IPS-18c (cell line): ENCODE results near the gene TTYH1.
"Not testable (repeated sequence)": the region's sequence is repeated elsewhere in the genome, so short reads cannot be mapped to it uniquely, and the experiment has no call there.

Experiments used
- H3K4me3 ChIP-seq: 2 replicates; pipeline ENCODE4 v1.7.0; 2013; ENCODE audit warnings: low read depth, mild to moderate bottlenecking, low read length, moderate library complexity; ENCODE audit not compliant: insufficient read depth
- H3K9me3 ChIP-seq: one replicate; pipeline ENCODE4 v1.6.1; 2013; ENCODE audit warnings: mild to moderate bottlenecking, low read length, moderate library complexity; ENCODE audit not compliant: control insufficient read depth, insufficient read depth

TTYH1 gene

DNA sequence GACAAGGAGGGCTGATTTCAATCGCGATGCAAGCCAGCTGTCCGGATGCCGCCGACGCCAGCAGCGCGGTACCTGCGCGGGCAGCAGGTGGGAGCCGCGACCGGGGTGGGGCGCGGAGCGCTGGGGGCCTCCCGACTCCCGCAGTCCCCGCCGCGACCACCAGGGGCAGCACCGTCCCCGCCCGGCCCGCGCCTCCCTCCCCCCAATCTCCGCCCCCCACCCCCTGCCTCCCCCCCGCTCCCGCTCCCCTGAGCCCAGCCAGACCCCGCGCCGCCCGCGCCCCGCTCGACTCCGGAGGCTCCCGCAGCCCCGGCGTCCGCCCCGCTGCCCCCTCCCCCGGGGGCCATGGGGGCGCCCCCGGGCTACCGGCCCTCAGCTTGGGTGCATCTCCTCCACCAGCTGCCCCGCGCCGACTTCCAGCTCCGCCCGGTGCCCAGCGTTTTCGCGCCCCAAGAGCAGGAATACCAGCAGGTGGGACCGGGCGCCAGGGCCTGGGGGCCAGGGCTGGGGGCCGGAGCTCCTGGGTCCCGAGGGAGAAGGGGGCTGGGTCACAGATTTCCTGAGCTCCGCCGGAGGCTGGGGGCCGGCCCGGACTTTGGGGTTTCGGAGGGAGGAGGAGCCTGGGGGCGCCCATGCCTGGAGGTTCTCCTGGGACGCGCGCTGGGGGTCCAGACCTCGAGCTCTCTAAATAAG, at the start of gene TTYH1:
Gene TTYH1, plus strand, starts transcription at position 257 of the 693 bp plus-strand sequence. Its CDS starts 89 bp downstream, at position 346.
- peak within 1 kb of the TSS; percentile 79 for H3K4me3 ChIP-seq

DNA sequence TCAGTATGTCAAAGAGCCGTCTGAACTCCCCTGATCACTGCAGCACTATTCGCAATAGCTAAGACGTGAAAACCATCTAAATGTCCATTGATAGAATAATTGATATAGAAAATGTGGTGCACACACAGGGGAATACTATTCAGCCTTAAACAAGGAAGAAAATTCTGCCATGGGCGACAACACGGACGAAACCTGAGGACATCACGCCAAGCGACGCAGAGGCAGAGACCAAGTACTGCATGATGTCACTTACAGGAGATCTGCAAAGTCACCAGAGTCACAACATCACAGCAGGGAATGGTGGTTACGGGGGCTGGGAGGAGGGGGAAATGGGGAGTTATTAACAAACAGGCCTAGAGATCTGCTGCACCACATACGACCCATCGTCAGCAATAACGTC, 49.5 kb upstream of the TTYH1 start:
- not testable (repeated sequence) for H3K9me3 ChIP-seq, H3K4me3 ChIP-seq

More for the DNA sequence above, at the start of gene TTYH1:
- H3K9me3 ChIP-seq = peaks cover 2% of the 10 kb centered on the region

DNA sequence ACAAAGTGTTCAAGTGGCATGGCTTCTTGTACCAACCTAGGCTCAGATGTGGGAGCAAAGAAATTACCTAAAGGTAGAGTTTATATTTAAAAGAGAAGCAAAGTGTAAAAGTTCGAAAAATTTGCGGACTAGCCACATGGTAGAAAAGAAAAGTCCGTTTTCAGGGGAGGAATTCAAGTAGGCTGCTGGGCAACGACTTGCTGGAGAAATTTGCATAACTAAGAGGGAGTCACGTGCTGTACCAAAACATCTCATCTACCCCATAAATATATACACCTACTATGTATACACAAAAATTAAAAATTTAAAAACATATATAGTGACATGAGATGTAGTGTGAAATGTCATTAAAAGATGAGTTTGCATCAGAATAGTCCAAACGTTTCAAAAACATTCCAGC, 48.5 kb upstream of the TTYH1 start:
- no peak overlapping the region for H3K4me3 ChIP-seq
- H3K9me3 ChIP-seq = no peaks in the 10 kb centered on the region

DNA sequence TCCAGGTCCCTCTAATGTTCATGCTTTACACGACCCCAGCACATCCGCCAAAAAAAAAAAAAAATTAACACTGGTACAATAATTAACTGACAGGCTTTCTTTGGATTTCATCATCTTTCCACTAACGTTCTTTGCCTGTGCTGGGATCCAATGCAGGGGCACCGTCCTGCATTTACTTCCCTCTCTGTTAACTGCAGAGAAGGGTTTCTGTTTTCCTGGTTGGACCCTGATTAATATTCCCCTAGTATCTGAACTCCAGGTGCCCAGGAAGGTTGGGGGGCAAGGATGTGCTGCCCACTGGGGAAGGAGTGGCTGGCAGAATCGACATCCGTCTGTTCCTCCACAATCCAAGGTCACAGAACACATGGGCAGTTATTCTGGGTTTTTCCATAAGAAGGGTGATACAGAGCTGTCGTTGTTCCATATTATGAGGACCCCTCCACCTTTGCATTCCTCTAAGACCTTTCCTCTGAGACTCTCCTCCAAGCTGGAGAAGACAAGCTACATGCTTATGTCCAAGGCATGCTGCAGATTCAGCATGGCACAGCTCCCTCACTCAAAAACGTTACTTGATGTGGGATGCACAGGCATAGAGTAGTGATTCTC, 46.1 kb upstream of the TTYH1 start:
- H3K9me3 ChIP-seq = no peaks in the 10 kb centered on the region
- H3K4me3 ChIP-seq = no peak overlapping the region

DNA sequence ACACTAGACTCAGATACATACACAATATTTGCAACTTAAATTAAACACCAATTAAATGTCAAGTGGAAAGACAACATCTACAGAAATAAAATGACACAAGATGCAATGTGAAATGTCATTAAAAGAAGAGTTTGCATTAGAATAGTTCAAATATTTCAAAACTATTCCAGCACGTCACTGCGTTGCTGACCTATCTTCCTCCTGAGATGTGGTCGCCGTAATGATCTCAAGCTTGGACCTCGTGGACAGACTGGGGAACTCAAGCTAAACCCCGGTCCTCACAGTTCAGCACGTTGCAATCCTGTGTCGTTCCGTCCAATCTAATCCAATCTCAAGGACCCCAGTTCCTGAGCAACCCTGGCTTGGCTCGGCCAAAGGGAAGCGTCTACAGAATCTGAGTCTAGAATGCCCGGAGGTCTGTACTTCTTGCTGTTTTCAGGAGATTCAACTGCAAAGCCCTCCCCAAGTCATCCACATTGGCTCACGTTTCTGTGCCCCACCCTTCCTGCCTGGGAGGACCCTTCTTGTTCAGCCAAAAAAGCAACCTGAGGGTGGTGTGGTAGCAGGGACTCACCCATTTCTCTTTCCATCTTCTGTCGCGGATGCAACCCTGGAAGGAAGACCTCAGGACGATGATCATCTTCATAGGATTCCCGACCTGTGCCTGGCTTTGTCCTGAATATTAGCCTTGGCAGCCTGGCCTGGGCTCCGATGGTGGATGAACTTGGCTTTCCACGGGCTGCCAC, 45.4 kb upstream of the TTYH1 start:
- not testable (repeated sequence) for H3K4me3 ChIP-seq, H3K9me3 ChIP-seq

DNA sequence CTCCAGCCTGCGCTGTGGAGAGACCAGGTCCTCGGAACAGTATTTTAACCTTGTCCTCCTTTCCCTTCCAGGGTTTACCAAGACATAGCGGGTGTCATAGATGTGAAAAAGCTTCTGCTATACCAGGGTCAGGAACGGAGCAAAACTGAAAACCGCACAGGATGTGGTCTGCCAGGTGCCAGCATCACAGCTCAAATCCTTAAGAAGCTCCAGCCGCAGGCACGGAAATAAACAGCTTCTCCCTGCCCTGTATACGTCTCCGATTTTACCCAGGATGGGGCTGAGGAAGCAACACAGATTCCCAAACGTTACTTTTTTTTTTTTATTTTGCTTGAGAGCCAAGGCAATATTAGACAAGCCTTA, 44.8 kb upstream of the TTYH1 start:
- not testable (repeated sequence) for H3K4me3 ChIP-seq, H3K9me3 ChIP-seq

DNA sequence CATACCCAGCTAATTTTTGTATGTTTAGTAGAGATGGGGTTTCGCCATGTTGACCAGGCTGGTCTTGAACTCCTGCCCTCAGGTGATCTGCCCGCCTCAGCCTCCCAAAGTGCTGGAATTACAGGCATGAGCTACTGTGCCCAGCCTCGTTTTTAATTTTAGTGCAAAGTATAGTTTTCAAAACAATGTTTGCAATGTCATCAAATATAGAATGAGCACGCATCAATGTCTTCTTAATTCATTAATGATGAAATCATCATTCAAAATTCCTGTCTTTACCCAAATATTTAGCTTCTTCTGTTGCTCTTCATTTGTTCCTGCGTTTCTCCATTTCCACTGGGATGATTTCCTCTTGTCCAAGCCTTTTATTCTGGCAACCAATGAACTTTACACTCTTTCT, 43.8 kb upstream of the TTYH1 start:
- H3K4me3 ChIP-seq, H3K9me3 ChIP-seq: not testable (repeated sequence)

DNA sequence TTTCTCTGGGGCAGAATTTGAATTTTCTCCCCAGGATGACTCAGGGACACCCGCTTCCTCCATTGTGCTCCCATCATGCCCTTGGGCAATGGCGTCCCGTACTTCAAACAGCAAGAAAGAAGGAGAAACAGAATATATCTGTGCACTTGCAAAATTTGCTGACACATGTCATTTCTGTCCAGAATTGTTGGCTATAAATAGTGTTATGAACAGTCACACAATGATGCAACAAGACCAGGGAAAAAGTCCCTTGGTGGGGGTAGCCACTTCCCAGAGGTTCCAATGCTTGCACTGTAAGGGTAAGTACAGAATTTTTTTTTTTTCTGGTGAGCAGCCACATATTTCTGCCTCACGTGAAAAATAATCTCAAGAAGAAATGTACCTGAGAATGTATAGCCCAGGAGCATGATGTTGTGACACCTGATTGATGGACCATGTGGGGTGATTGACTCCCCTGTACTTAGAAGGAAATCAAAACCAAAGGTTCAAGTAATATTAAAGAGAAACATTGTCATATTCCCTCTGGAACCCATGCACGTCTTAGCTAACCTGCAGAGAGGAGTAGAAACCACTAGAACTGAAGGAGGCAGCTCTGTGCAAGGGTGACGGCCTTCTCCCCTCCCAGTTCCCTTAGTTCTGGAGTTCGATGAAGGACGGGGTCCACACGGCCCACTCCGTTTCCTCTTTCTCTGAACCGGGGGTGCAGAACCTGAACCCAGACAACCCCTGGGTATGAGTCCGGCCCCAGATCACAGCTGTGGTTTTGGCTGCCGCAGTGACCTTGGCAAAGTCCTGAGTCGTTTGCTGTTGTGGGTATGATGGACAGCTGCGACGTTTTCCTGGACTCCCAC, 41.3 kb upstream of the TTYH1 start:
- Histone ChIP-seq H3K4me3 (no peak overlapping the region), H3K9me3 (no peaks in the 10 kb centered on the region)

DNA sequence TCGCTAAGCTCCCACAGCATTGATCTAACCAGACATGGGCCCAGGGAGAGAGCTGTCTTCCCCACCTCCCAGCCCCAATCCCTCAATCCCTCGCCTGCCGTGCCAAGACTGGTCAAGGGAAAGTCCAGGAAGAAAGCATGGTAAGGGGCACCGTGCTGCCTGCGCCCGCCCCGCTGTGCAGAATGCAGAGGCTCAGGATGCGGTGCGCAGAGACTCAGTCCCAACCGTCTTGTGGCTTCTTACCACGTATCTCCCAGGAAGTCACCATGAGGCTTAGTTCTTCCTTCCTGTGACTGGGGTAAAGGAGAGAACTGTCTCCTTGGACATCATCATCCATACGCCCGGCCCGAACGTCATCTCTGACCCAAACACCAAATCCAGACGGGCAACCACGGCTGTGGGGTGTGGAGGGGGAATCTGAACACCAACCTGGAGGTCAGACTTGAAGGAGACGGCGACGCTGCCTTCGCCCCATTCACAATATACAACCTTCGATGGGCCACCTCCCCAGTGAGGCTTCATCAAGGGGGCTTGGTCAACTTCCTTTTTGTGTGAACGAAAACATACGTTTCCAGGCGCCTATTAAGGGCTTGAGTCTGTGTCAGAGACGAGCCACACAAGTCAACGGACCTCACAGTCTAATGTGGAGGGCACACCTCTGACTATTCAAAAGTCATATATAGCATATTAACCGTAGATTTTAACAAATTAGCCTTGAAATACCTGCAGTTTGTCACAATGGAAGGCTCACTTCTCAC, 39.9 kb upstream of the TTYH1 start:
- H3K4me3 ChIP-seq, H3K9me3 ChIP-seq: not testable (repeated sequence)

DNA sequence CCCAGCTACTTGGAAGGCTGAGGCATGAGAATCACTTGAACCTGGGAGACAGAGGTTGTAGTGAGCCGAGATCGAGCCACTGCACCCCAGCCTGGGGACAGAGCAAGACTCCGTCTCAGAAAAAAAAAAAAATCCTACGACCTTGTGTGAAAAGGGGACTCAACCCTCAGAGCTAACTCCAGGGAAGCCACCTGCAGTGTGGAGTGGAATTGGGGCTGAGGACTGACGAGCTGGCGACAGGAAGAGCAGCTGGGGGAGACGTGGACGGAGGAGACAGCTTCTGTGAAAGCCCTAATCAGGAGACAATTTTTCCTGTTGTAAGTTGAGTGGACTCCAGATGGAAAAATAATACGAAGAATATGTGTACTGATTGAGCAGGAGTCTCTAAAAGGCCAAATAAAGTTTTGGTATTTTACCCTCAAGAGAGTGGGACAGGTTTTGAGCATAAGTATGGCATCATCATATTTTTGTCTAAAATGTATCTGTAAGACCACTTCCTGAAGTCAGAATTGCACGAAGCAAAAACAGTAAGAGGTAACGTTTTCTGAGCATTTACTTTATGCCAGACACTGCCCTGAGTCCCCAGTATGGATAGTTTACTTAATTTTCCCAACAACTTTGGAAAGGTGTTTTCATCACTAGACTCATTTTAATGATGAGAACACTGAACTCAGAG, 38.5 kb upstream of the TTYH1 start:
- Histone ChIP-seq H3K4me3 (no peak overlapping the region), H3K9me3 (no peaks in the 10 kb centered on the region)

DNA sequence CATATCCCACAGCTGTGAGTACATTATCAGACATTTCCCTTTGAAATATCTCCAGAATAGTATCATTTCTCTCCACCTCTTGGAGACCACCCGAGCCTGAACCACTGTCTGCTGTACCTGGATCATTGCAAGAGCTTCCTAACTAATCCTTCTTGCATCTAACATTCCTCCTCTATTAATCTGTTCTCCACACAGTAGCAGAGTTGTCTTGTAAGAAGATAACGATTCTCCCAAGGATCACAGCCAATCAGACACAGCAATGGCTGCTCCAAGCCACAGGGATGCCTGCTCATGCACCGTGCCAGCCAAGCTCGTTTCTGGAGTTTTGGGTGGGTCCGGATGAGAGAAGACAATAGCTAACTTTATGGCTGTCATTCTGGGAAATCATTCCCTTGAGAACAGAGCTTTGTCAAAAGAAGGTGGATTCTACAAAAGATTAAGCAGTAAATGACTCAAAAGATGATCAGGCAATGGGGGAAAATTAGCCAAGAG, 36.0 kb upstream of the TTYH1 start:
- Histone ChIP-seq H3K4me3 (no peak overlapping the region), H3K9me3 (no peaks in the 10 kb centered on the region)

DNA sequence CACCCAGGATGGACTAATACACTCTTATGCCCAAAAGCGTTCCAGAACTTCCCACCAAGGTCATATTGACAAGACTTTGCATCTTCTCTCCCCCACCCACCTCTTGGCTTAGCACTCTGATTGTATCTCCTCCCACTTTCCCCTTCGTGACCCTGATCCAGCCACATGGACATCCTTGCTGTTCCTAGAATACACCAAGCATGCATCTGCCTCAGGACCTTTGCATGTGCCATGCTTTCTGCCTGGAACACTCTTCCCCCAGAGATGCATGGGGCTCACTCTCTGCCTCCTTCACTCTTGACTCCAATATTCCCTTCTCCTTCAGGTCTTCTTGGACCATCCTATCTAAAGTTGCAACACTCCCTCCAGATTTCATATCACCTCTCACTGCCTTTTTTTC, 34.4 kb upstream of the TTYH1 start:
- no peaks in the 10 kb centered on the region for H3K9me3 ChIP-seq
- no peak overlapping the region for H3K4me3 ChIP-seq

DNA sequence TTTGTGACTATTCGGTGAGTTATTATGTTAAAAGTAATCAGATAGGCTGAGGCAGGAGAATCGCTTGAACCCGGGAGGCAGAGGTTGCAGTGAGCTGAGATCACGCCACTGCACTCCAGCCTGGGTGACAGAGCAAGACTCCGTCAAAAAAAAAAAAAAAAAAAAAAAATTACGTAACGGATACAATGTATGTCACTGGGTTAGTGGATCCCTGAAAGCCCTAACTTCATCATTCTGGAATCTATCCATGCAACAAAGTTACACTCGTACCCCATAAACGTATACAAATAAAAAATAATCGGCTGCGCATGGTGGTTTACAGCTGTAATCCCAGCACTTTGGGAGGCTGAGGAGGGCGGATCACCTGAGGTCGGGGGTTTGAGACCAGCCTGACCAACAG, 33.2 kb upstream of the TTYH1 start:
- H3K4me3 ChIP-seq, H3K9me3 ChIP-seq: not testable (repeated sequence)

DNA sequence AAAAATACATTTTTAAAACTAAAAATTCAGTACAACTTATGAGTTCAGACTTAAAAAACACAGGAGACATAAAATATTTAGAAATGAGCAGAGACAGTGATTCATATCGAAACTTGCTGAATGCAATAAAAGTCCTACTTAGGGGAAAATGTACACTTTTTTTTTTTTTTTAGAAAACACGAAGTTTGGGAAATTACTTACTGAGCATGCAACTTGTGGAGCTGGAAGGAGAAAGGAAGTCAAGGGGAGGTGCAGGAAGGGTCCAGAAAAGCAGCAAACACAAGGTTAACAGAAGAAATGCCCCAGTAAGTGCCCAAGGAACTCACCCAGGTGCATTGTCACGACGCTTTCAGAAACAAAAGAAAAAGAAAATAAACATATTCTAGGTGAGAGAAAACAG, 31.9 kb upstream of the TTYH1 start:
- Histone ChIP-seq H3K4me3 (no peak overlapping the region), H3K9me3 (no peaks in the 10 kb centered on the region)

DNA sequence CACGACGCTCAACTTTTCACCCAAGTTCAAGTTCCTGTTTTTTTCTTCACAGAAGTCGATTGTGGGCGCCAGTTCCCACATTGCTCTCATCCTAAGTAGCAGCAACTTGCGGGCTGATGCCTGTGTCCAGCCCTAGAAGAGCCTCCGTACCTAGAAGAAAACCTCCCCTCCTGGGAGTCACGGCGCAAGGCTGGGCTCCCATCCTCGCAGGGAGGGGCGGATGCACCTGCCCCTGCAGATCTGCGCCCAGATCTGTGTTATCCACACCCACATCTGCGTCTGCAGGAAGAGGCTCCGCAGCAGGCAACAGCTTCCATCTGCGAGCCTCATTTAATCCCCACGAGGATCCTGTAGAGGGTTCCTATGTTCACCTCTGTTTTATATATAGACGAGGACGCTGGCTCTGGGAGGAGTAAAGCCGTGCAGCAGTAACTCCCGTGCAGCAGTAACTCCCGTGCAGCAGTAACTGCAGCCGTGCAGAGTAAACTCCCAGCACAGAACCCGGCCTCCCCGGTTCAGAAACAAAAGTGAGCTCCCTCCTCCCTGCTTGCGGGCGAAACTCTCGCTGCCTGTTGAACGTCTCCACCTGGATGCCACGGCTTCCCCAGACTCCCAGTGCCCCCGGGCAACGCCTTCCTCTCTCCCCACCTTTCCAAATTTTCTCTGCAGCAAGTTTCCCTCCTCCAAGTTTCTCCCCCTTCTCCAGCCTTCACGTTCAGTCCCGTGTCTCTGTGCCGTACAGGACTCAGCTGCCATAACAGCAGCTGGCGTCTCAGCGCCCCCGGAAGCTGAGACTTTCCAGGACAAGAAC, 27.1 kb upstream of the TTYH1 start:
- H3K4me3 ChIP-seq = peak overlapping the region; percentile 34

DNA sequence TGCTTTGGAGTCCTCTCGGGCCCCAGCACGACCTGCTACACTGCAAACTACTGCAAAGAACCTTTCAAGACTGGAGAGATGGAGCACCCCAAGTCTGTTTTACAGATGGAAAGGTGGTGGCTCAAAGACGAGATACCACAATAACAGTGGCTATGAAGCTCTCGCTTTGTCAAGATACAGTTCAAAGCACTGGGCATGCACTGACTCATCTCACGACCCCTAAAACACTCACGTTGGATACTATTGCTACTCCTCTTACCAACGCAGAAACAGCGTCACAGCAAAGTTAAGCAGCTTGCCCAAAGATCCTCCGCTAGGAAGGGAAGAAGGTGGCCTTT, 26.5 kb upstream of the TTYH1 start:
- peak overlapping the region; percentile 16; the same call in 1 of the 2 replicates for H3K4me3 ChIP-seq
- H3K9me3 ChIP-seq = no peaks in the 10 kb centered on the region

More for the DNA sequence above, 27.1 kb upstream of the TTYH1 start:
- H3K9me3 ChIP-seq = no peaks in the 10 kb centered on the region
